HCT116 (cell line): Measurements from ENCODE around the gene SH2D6. TPM values are rescaled to one million over a fixed set of nuclear protein-coding genes. Genes with fewer than 3 reads are reported as not detected.

Experiments
- ATAC-seq: fragments of 200-7000 bp; cut with Tn5 transposase; 2 replicates; pipeline ENCODE4 v1.9.1; 2020; ENCODE audit warnings: mild to moderate bottlenecking, moderate library complexity
- BruUV-seq: library from RNA; stranded (reverse); fragments of 400-500 nt; replicated peaks from 2 replicates; lab custom pipeline; 2021; lab: Mats Ljungman, UMichigan
- CTCF ChIA-PET: fragments of 300-600 bp; sonication (Branson Sonifier 250); formaldehyde crosslinking; loops from one replicate; lab custom pipeline; 2021; ENCODE audit warnings: antibody characterized with exemption; lab: Charles Lee
- POLR2A ChIA-PET: fragments of 300-600, 350-600 bp; sonication (Branson Sonifier 250); formaldehyde crosslinking; loops from one replicate; lab custom pipeline; 2021; ENCODE audit warnings: antibody characterized with exemption; lab: Charles Lee
- RAD21 ChIA-PET, 2 experiments: fragments of 300-600 bp; sonication (Branson Sonifier 250); formaldehyde crosslinking; loops; one replicate each; lab custom pipeline; 2023; ENCODE audit warnings: low total read pairs in 2 of 2; ENCODE audit not compliant: uncharacterized antibody in 2 of 2, unreplicated experiment in 2 of 2, low non-redundant PET in 1 of 2; lab: Charles Lee
- DNase-seq: peaks from one replicate; pipeline ENCODE4 v3.0.0-alpha.2; 2010; ENCODE audit warnings: low read depth, low spot score
- H2AFZ ChIP-seq: fragments of 200-600 bp; shearing (Covaris generic), sonication (generic); 2 replicates; pipeline ENCODE4 v1.6.1; 2017; ENCODE audit warnings: low read depth, mixed run types, mixed read lengths, antibody characterized with exemption, low read length; ENCODE audit not compliant: poor library complexity, severe bottlenecking
- H3K27ac ChIP-seq: 2 replicates; pipeline ENCODE4 v1.5.1; 2012; ENCODE audit warnings: low read depth, low read length
- H3K27me3 ChIP-seq: fragments of 200-600 bp; sonication (generic); 2 replicates; pipeline ENCODE4 v1.6.1; 2016; ENCODE audit warnings: mixed run types, low read length, mixed read lengths; ENCODE audit not compliant: insufficient read depth
- H3K36me3 ChIP-seq, 2 experiments: fragments of 200-500 bp in 1 of 2; fragments of 200-600 bp in 1 of 2; sonication (Bioruptor generic) in 1 of 2; sonication (generic) in 1 of 2; 2 replicates each; pipeline versions ENCODE4 v1.5.1 to v1.6.1; 2014 to 2016; ENCODE audit warnings: low read length in 2 of 2, inconsistent platforms in 1 of 2, mixed read lengths in 1 of 2, mixed run types in 1 of 2; ENCODE audit not compliant: insufficient read depth in 2 of 2, control insufficient read depth in 1 of 2
- H3K4me1 ChIP-seq, 2 experiments: fragments of 200-600 bp in 1 of 2; sonication (generic) in 1 of 2; 2 replicates each; pipeline versions ENCODE4 v1.5.1 to v1.6.1; 2012 to 2017; ENCODE audit warnings: low read length in 2 of 2, inconsistent platforms in 1 of 2, mild to moderate bottlenecking in 1 of 2, mixed read lengths in 1 of 2, mixed run types in 1 of 2, moderate library complexity in 1 of 2; ENCODE audit not compliant: insufficient read depth in 2 of 2, control insufficient read depth in 1 of 2
- H3K4me2 ChIP-seq: fragments of 200-600 bp; sonication (generic); 2 replicates; pipeline ENCODE4 v1.6.1; 2017; ENCODE audit warnings: mixed run types, low read length, mixed read lengths
- H3K4me3 ChIP-seq, 2 experiments: fragments of 200-600 bp in 1 of 2; sonication (generic) in 1 of 2; replicated peaks in 1 of 2; 2 replicates each; pipeline ENCODE4 v1.5.1; 2011 to 2016; ENCODE audit warnings: low read length in 2 of 2, control low read depth in 1 of 2, low read depth in 1 of 2, mild to moderate bottlenecking in 1 of 2, mixed read lengths in 1 of 2, mixed run types in 1 of 2
- H3K79me2 ChIP-seq: fragments of 200-600 bp; sonication (generic); 2 replicates; pipeline ENCODE4 v1.6.1; 2017; ENCODE audit warnings: mild to moderate bottlenecking, mixed run types, low read length, moderate library complexity, mixed read lengths; ENCODE audit not compliant: insufficient read depth
- H3K9ac ChIP-seq: fragments of 200-600 bp; sonication (generic); 2 replicates; pipeline ENCODE4 v1.6.1; 2016; ENCODE audit warnings: low read length, mixed read lengths
- H3K9me2 ChIP-seq: fragments of 200-600 bp; sonication (generic), shearing (Covaris generic); 2 replicates; pipeline ENCODE4 v1.6.1; 2017; ENCODE audit warnings: mixed run types, mild to moderate bottlenecking, moderate library complexity; ENCODE audit not compliant: insufficient read depth
- H3K9me3 ChIP-seq, 2 experiments: fragments of 200-500 bp in 1 of 2; fragments of 200-600 bp in 1 of 2; sonication (Bioruptor generic) in 1 of 2; sonication (generic) in 1 of 2; 2 replicates each; pipeline ENCODE4 v1.6.1; 2014 to 2017; ENCODE audit warnings: low read length in 2 of 2, mixed read lengths in 2 of 2, inconsistent platforms in 1 of 2, low read depth in 1 of 2, mild to moderate bottlenecking in 1 of 2, mixed run types in 1 of 2, moderate library complexity in 1 of 2; ENCODE audit not compliant: control insufficient read depth in 1 of 2, insufficient read depth in 1 of 2
- H4K20me1 ChIP-seq: fragments of 200-600 bp; sonication (generic), shearing (Covaris generic); 2 replicates; pipeline ENCODE4 v1.6.1; 2017; ENCODE audit warnings: mixed run types, mild to moderate bottlenecking, moderate library complexity; ENCODE audit not compliant: insufficient read depth
- CTCF ChIP-seq, 3 experiments: fragments of 200-600 bp in 1 of 3; sonication (generic) in 1 of 3; IDR thresholded peaks in 2 of 3; conservative IDR thresholded peaks in 1 of 3; 2 replicates each; pipeline ENCODE4 v1.5.1; 2012 to 2017; ENCODE audit warnings: low read depth in 2 of 3, low read length in 2 of 3, antibody characterized with exemption in 1 of 3, borderline replicate concordance in 1 of 3, control low read depth in 1 of 3, mild to moderate bottlenecking in 1 of 3, mixed read lengths in 1 of 3, mixed run types in 1 of 3, moderate library complexity in 1 of 3; ENCODE audit not compliant: insufficient read depth in 1 of 3
- ELF1 ChIP-seq: IDR thresholded peaks from 2 replicates; pipeline ENCODE4 v1.6.1; 2012; ENCODE audit warnings: low read depth, borderline replicate concordance
- JUND ChIP-seq: IDR thresholded peaks from 2 replicates; pipeline ENCODE4 v1.6.1; 2012
- POLR2AphosphoS5 ChIP-seq: IDR thresholded peaks from 2 replicates; pipeline ENCODE4 v1.6.1; 2011; ENCODE audit warnings: mild to moderate bottlenecking, low read depth, low read length, moderate library complexity
- RAD21 ChIP-seq: IDR thresholded peaks from 2 replicates; pipeline ENCODE4 v1.6.1; 2012; ENCODE audit warnings: low read depth, mild to moderate bottlenecking
- REST ChIP-seq: IDR thresholded peaks from 2 replicates; pipeline ENCODE4 v1.6.1; 2012; ENCODE audit warnings: low read depth
- SP1 ChIP-seq: IDR thresholded peaks from 2 replicates; pipeline ENCODE4 v1.6.1; 2012; ENCODE audit warnings: low read depth
- SRF ChIP-seq: IDR thresholded peaks from 2 replicates; pipeline ENCODE4 v1.6.1; 2012; ENCODE audit warnings: low read depth
- YY1 ChIP-seq: IDR thresholded peaks from 2 replicates; pipeline ENCODE4 v1.6.1; 2011; ENCODE audit warnings: low read length, low read depth, moderate library complexity, mild to moderate bottlenecking; ENCODE audit not compliant: insufficient replicate concordance; ENCODE audit errors: extremely low read depth
- ZFX ChIP-seq: fragments of 450-650 bp; IDR thresholded peaks from 2 replicates; pipeline ENCODE4 v1.6.1; 2017
- intact Hi-C: fragments of 100-400 bp; cut with micrococcal nuclease; formaldehyde crosslinking; loops from 2 replicates; pipeline ENCODE4 v1.10.0; 2022
- total RNA-seq: library from RNA; stranded (reverse); gene quantifications from one replicate; pipeline ENCODE4 v1.2.1, GENCODE V29; 2021; ENCODE audit not compliant: unreplicated experiment

Gene SH2D6
- total RNA-seq, 1 experiment from 2014 or later = 2.7 TPM

- Histone ChIP-seq H3K4me2 (peak overlapping the region; percentile 63), H3K4me3 (no peak overlapping the region), H3K79me2 (no peaks in the 10 kb centered on the region), H3K27ac (peak overlapping the region; percentile 88), H3K9ac (0 out of 2 replicates have a peak overlapping the region, but pooled peaks have one; percentile 17), H3K36me3 (no peaks in the 10 kb centered on the region), H3K4me1 (peaks cover 35 to 43% of the 10 kb centered on the region in 2 experiments; a peak in 3 of 4 replicates), H3K9me2 (no peaks in the 10 kb centered on the region), H2AFZ (peak overlapping the region; percentile 19), H4K20me1 (no peaks in the 10 kb centered on the region), H3K27me3 (no peaks in the 10 kb centered on the region), H3K9me3 (no peaks in the 10 kb centered on the region)
- POLR2A ChIA-PET = interaction anchor here (1.1 to 15.9 kb wide), 4 partner anchors 35 to 182 kb away, joined by 3 to 236 read pairs (median 5); partner anchors contain the start of genes GGCX, MAT2A and TMEM150A
- TF ChIP-seq SP1 (no peak), REST (no peak), POLR2AphosphoS5 (peak; percentile 31; the same call in 1 of the 2 replicates), RAD21 (no peak), SRF (no peak), YY1 (peak; percentile 20), CTCF (IDR thresholded peaks at IDR 0.05 in 2 of 3, conservative IDR thresholded peaks at IDR 0.05 in 1 of 3; ENCODE audit: borderline replicate concordance in 1 of 3, insufficient read depth in 1 of 3, low read depth in 2 of 3, low read length in 2 of 3) (peak in 2 of 3 experiments; percentile 92 to 100; a peak in 4 of 6 replicates), ZFX (no peak), ELF1 (no peak), JUND (no peak)
- BruUV-seq = no TSS peak
- CTCF ChIA-PET = interaction anchor here (0.7 to 4.8 kb wide), 5 partner anchors 9 to 129 kb away, joined by 3 to 118 read pairs (median 6); partner anchors contain the start of gene MAT2A
- ATAC-seq (peak; percentile 75), DNase-seq (no peak)
- RAD21 ChIA-PET = interaction anchor here (0.7 to 4.0 kb wide), 7 partner anchors 79 to 217 kb away, joined by 3 to 25 read pairs (median 4); partner anchors contain the start of gene MAT2A (in 1 of the 2)
- intact Hi-C loops = loop anchor here (1.0 to 2.0 kb wide), 3 partner anchors 78 to 132 kb away; partner anchors contain the start of gene MAT2A
These were observed 2.2 kb downstream of the SH2D6 start for GRCh38 chr2:85420536-85421259.
